ENCODE results near the gene C10orf90.

Gene C10orf90

GRCh38 chr10:126452245-126452644 is 218.2 kb downstream of the C10orf90 start:
- DNase-seq (ENCODE audit: low read depth): no peak
- TF ChIP-seq CTCF (conservative IDR thresholded peaks at IDR 0.05; ENCODE audit: low read depth, low read length): no peak
- H3K4me3 ChIP-seq (ENCODE audit: low read depth, low read length): no peak overlapping the region

DNA sequence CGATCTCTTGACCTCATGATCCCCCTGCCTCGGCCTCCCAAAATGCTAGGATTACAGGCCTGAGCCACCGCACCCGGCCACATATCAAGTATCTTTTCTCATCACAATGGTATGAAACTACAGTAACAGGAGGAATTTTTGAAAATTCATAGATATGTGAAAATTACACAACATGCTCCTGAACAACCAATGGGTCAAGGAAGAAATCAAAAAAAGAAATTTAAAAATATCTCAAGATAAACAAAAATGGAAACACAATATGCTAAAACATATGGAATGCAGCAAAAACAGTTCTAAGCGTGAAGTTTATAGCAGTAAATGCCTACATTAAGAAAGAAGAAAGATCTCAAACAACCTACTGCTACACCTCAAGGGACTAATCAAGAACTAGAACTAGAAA is 222.4 kb downstream of the C10orf90 start:
- peak; percentile 70 for DNase-seq (ENCODE audit: low read depth)
- no peak overlapping the region for H3K4me3 ChIP-seq (ENCODE audit: low read depth, low read length)
- no peak for TF ChIP-seq CTCF (conservative IDR thresholded peaks at IDR 0.05; ENCODE audit: low read depth, low read length)

DNA sequence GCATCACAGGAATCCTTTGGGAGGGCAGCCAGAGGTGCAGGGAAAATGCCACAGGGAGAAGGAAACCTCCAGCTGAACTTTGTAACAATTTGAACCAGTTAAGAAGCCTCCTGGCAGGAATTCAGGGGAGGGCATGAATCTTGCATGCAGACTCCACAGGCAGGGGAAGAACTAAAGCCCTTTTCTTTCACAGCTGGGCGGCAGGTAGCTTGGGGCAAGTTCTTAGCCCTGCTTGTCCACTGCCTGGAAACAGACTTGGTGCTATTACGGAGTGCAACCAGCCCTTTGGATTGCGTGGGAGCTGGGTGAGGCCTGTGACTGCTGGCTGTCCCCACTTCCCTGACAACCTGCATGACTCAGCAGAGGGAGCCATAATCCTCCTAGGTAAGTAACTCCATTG is 230.6 kb downstream of the C10orf90 start:
- H3K4me3 ChIP-seq (ENCODE audit: low read depth, low read length): no peak overlapping the region
- DNase-seq (ENCODE audit: low read depth): no peak
- TF ChIP-seq CTCF (conservative IDR thresholded peaks at IDR 0.05; ENCODE audit: low read depth, low read length): no peak

DNA sequence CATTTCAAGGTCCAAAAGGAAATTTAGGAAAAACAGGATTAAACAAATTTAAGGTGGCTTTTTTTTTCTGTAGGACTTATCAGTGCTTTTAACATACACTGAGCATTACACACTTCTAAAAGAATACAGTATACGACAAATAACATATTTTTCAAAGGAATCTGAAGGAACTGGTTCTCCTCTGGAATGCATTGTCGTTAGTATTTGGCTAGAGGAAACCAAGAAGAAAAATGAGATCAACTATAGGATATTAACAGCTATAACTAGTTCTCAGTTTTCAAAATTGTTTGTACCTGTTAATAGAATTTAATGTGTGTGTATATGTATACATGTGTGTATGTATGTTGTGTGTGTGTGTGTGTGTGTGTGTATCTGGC is 232.1 kb downstream of the C10orf90 start:
- no peak overlapping the region for H3K4me3 ChIP-seq (ENCODE audit: low read depth, low read length)
- TF ChIP-seq CTCF (conservative IDR thresholded peaks at IDR 0.05; ENCODE audit: low read depth, low read length): no peak

GRCh38 chr10:126437635-126438406 is 232.7 kb downstream of the C10orf90 start:
- H3K4me3 ChIP-seq (ENCODE audit: low read depth, low read length): no peak overlapping the region
- TF ChIP-seq CTCF (conservative IDR thresholded peaks at IDR 0.05; ENCODE audit: low read depth, low read length): no peak
- no peak for DNase-seq (ENCODE audit: low read depth)

More for the DNA sequence above, 232.1 kb downstream of the C10orf90 start:
- DNase-seq (ENCODE audit: low read depth): no peak

DNA sequence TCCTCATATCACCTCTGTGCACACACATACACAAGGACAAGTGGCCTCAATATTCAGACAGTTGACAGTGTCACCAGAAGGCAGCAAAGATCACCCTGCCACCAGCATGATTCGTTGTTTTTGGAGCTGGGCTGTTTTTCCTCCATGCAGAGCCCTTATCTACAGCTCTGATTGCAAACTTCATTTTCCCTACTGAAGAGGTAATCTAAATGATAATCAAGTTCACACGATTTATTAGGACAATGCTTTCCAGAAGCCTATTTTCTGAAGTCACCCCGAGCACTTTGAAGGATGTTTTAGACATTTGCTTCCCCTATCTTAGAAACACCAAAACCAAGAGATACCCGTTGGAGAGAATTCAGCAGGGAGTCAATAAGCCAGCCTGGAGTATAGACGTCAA is 236.3 kb downstream of the C10orf90 start:
- no peak for DNase-seq (ENCODE audit: low read depth)
- no peak overlapping the region for H3K4me3 ChIP-seq (ENCODE audit: low read depth, low read length)
- no peak for TF ChIP-seq CTCF (conservative IDR thresholded peaks at IDR 0.05; ENCODE audit: low read depth, low read length)

GRCh38 chr10:126433351-126433750 is 237.1 kb downstream of the C10orf90 start:
- H3K4me3 ChIP-seq (ENCODE audit: low read depth, low read length): no peak overlapping the region
- no peak for TF ChIP-seq CTCF (conservative IDR thresholded peaks at IDR 0.05; ENCODE audit: low read depth, low read length)
- DNase-seq (ENCODE audit: low read depth): peak; percentile 40
